Fibroblast of skin of back (primary cell): ENCODE measurements around the gene ZC2HC1B.
"Not testable (repeated sequence)": the region's sequence is repeated elsewhere in the genome, so short reads cannot be mapped to it uniquely, and the experiment has no call there.

ENCODE experiments used
- DNase-seq: peaks from one replicate; pipeline ENCODE4 v3.0.0-alpha.2; 2013

ZC2HC1B gene

DNA sequence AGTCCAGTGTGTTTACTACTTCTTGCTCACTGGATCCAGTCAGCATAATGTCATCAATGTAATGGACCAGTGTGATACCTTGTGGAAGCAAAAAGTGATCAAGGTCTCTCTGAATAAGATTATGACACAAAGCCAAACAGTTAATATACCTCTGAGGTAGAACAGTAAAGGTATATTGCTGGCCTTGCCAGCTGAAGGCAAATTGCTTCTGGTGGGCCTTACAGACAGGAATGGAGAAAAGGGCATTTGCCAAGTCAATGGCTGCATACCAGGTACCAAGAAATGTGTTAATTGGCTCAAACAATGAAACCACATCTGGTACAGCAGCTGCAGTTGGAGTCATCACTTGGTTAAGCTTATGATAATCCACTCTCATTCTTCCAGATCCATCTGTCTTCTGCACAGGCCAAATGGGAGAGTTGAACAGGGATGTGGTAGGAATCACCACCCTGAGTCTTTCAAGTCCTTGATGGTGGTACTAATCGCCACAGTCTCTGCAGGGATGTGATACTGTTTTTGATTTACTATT is 7.0 kb downstream of the ZC2HC1B start:
- DNase-seq = not testable (repeated sequence)

DNA sequence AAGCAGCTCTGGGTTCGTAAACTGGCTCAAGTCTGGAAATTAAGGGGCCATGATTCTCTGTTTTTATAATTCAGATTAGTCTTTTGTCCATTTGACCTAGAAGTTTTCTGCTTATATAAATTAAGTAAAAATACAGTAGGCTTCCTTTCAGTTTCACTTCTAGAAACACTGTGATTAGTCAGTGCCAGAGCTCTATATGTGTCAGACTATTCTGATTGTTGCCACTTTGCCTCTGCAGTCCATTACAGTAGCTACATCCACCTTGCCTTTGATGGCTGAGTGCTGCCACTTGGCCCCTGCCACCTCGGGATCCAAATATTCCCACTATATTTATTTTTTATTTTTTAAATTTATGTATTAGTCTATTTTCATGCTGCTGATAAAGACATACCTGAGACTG is 7.9 kb downstream of the ZC2HC1B start:
- no peak for DNase-seq

DNA sequence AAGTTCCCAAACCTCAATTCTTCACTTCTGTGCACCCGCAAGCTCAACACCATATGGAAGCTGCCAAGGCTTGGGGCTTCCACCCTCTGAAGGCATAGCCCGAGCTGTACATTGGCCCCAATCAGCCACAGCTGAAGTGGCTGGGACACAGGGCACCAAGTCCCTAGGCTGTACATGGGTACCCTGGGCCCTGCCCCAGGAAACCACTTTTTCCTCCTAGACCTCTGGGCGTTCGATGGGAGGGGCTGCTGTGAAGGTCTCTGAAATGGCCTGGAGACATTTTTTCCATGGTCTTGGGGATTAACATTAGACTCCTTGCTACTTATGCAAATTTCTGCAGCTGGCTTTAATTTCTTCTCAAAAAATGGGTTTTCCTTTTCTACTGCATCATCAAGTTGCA is 9.3 kb downstream of the ZC2HC1B start:
- DNase-seq = not testable (repeated sequence)

DNA sequence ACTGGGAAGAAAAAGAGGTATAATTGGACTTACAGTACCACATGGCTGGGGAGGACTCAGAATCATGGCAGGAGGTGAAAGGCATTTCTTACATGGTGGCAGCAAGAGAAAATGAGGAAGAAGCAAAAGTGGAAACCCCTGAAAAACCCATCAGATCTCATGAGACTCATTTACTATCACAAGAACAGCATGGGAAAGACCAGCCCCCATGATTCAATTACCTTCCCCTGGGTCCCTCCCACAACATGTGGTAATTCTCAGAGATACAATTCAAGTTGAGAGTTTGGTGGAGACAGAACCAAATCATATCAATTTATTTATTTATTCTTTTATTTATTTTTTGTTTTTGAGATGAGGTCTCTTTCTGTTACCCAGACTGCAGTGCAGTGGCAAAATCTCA is 10.2 kb downstream of the ZC2HC1B start:
- DNase-seq = not testable (repeated sequence)

DNA sequence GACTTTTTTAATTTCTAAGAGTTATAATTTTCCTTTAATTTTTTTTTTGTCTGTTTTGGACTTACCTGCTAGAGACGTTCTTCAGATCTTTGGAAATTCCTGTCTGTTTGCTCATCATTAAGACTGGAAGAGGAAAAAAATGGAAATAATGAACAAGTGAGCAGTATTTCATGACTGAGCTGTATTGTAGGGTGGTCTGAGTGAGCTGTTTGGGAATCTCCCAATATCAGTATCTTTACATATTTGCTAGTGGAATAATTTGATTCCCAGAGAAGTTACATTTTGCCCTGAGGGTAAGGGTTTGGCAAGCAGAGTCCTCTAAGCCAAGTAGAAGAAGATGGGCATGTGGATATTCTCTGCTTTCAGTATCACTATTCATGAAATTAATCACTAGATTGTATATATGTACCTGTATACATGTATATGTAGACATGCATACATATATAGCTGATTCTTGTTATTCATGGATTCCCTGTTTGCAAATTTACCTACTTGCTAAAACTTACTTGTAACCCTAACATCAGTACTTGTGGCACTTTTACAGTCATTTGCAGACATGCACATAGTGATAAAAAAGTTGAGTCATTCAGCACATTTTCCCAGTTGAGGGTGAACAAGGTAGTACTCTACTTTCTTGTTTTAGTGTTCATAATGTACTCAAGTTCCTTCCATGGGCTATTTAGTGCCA is 13.5 kb downstream of the ZC2HC1B start:
- DNase-seq = no peak

DNA sequence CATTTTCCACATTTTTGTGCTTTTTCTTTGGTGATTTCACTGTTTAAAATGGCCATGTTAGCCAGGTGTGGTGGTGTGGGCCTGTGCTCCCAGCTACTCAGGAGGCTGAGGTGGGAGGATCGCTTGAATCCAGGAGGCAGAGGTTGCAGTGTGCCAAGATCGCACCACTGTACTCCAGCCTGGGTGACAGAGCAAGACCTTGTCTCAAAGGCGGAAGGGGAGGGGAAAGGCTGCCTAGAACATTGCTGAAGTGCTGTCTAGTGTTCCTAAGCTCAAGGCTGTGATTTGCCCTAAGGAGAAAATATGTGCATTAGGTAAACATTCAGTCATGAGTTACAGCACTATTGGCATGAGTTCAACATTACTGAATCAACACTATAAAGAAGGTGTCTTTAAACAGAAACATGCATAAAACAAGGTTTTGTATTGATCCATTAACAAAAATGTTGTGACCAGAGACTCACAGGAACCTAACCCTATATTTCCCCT is 14.0 kb downstream of the ZC2HC1B start:
- DNase-seq = peak; percentile 12

DNA sequence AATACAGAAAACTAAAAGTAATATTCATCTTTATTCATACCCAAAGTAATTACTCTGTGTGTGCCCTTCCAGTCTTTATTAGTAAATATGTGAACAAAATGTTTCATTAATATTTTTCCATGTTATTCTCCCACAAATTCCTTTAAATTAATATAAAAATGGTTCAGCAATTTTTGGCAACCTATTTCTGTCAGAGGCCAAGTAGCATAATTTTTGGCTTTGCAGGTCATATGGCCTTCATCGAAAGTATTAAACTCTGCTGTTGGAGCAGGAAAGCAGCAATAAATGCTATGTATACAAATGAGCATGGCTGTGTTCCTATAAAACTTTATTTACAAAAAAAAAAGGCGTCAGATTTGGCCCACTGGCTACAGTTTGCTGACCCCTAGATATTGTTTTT is 16.1 kb downstream of the ZC2HC1B start:
- DNase-seq = no peak

DNA sequence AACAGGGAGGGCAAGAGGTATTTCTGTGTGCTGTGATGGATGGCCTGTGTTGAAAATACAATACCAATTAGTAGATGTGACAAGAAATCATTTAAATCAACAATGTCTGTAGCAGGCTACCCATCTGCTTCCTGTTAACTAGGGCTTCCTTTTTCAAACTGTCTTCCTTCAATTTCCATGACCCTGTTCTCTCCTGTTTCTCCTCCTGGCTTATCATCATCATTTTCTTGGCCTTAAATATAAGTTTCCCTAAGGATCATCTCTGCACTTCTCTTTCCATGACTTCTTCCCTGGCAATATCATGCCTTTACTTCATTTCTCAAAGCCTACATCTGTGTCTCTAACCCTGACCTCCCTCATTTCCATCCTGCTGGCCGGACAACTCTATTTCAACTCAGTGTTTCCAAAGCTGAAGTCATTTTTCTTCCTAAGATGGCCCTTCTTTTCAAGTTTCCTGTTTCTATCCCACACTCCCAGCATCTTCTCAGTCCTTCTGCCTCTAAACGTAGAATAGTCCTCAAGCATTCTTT is 18.2 kb downstream of the ZC2HC1B start:
- DNase-seq = no peak

DNA sequence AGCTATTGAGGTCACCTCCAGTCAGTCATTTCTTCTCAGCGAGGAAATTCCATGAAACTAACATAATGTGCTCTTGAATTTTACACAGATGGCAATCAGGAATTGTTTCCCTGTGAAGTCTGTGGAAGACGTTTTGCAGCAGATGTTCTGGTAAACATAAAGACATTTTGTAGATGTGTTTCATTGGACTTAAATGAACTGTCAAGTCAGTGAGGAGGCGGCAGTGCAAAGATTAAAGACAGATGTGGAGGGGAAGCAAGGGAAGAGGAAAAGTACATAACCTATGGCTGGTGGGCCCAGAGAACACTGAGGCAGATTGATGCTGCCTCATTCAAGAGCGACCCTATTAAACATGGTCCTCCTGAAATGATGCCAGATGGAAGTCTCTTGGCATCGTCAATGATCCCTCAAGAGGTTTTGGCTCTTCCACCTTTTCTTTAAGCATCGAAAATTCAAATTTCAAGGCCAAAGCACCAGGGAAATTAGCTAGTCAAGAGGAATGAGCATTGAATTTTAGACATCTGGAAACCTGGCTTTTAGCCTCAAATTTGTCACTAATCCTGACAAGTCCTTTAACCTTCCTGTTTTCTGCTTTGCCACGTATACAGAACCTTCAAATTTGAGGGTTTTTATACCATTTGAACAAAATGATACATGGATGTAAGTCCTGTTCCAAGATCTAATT is 20.1 kb downstream of the ZC2HC1B start:
- DNase-seq = no peak

DNA sequence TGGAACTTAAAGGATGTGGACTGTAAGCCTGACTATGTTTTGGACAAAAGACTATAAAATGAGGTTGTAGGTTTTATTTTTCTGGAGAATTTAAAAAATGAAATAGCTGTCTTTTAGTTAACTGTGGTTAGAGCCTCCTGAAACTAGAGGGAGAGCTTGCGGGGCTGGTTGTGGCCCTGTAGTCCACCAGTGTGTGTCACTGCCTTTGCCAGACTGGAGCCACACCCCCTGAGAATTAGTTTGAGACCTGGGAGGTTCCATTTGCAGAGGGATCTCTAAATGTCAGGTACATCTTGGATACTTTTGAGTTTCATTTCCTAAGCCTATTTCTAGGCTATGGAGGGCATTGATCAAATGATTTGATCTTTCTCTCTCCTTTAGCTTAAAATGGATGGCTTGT is 20.8 kb downstream of the ZC2HC1B start:
- no peak for DNase-seq

DNA sequence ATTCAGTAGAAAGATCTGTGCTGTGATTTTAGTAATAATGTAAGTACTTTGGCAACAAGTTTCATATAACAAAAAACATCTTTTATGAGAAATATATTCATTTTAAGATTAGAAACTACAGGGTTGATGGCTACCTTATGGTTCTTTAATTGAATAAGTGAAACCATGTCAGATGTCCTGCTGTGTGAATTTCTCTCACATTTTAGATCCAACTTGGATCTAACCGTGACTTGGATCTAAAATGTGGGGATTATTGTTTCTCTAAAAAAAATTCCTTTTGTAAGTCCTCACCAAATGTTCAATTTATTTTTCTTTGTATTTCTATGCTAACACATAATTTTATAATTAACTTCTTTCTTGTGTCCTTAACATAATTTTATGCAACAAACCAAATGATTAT is 30.4 kb downstream of the ZC2HC1B start:
- DNase-seq = no peak

DNA sequence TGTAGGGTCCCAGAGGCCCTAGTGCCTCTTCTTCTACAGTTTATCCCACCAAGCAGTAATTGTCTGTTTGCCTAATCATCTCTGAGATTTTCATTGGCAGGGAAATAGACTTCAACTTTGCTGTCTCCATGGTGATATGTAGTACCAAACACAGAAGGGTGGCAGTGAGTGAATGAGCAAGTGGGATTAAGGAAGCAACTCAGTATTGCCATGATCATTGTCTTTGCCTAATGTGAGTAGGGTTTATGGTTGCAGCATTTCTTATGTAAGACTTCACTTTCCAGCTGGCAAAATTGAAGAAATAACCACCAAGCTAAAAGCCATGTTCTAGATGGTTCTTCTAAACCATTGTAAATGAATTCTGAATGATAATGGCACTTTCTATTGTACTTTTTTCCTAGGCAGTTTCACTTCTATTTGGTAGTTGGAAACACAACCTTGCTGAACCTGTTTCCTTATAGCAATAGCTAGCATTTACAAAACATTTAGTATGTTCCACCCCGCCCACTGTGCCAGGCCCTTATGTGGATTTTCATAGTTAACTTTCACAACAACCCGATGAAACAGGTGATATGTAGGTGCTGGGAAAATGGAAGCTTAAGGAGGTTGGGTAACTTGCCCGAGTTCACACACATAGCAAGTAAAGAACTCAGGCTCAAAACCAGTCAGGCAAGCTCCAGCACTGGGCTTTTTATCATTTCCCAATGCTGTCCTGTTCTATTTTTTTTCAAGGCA is 32.0 kb downstream of the ZC2HC1B start:
- no peak for DNase-seq

DNA sequence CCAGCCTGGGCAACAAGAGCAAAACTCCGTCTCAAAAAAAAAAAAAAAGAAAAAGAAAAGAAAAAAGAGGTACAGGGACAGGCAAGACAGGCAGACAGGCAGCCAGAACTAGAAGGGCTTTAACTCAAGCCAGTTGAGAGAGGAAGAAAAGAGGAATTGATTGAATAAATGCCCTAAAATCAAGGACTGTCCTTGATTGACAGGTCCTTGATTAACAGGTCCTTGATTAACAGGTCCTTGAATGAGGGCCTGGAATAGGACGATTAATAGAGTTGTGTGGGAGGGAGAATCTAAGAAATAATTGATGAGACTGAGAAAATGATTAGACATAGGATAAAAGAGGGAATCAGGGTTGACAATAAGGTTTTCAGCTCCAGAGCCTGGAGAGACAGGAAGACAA is 36.1 kb downstream of the ZC2HC1B start:
- no peak for DNase-seq

DNA sequence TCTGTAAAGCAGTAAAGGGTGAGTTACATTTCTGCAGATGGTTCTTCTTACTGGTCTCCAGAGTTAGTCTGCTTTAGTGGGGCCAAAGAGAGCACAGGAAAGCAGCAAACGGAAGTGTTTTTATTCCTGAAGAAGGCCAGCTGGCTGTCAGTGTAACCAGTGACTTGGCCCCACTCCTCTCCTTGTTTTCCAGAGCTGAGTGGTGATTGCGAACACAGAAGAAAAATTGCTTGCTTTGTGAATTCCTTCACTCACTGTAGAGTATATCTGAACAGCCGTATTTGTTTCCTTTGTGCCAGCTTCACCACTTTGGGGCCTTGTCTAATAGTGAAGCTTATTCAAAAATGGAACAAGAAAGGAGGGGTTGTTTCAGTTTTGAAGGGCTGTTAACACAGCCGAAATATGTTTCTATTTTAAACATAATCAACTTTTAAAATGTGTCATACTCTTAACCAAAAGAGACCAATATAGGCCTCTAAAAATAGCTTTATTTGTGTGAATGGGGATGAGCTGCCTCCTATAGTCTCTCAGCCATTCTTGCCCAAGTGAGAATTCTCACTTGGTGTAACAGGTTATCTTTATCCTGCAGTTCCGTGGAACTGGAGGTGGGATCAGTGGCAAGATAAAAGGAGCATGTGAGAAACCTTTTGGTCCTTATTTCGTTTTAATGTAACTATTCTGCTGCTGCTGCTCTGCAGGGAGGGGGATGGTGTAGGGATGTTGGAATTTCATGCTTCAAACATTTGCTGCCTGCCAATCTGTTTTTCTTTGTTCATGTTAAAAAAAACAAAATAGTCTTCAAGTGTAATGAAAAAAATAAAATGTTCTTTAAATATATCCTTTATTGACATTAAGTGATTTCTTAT is 37.8 kb downstream of the ZC2HC1B start:
- peak; percentile 8 for DNase-seq

DNA sequence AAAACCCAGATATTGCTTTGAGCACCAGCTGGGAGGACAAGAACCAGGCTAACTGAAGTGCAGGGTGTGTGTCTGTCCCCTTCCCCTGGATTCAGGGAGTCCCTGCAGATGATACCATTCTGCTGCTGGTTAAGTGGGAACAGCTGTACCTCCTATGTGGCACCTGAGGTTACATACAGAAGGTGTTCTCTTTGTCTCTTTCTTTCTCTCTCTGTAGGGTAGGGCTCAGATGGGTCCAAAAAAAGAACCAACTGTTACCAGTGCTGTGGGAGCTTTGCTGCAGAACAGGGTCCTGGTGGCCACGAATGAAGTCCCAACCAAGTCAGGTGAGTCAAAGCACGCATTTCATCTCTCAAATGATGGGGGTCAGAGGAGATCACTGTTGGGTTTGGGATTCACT is 38.6 kb downstream of the ZC2HC1B start:
- DNase-seq = no peak

DNA sequence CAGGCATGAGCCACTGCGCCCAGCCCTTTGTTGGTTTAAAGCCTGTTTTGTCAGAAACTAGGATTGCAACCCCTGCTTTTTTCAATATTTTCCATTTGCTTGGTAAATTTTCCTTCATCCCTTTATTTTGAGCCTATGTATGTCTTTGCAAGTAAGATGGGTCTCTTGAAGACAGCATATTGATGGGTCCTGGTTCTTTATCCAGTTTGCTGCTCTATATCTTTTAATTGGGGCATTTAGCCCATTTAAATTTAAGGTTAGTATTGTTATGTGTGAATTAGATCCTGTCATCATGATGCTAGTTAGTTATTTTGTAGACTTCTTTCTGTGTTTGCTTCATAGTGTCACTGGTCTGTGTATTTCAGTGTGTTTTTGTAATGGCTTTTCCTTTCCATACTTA is 46.8 kb downstream of the ZC2HC1B start:
- no peak for DNase-seq

DNA sequence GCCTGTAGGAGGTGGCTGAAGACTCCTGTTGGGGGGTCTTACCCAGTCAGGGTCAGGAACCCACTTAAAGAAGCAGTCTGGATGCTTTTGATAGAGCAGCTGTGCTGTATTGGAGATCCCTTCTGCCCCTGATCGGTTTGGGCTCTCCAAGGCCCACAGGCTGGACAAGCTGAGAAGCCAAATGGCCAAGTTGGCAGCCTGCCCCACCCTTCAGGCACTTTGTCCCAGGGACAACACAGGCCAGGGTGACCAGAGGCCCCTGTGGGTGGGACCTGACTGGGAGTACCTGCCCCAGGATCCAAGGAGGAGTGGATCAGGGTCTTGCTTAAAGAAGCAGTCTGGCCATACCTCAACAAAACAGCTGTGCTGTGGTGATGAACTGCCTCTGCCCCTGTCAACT is 48.4 kb downstream of the ZC2HC1B start:
- no peak for DNase-seq

DNA sequence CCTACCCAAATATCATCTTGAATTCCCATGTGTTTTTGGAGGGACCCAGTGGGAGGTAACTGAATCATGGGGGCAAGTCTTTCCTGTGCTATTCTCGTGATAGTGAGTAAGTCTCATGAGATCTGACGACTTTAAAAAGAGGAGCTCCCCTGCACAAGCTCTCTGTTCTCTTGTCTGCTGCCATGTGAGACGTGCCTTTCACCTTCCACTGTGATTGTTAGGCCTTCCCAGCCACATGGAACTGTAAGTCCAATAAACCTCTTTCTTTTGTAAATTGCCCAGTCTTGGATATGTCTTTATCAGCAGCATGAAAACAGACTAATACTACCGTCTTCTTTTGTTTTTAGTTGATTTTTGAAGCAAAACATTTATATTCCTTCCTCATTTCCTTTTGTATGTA is 52.8 kb downstream of the ZC2HC1B start:
- not testable (repeated sequence) for DNase-seq

DNA sequence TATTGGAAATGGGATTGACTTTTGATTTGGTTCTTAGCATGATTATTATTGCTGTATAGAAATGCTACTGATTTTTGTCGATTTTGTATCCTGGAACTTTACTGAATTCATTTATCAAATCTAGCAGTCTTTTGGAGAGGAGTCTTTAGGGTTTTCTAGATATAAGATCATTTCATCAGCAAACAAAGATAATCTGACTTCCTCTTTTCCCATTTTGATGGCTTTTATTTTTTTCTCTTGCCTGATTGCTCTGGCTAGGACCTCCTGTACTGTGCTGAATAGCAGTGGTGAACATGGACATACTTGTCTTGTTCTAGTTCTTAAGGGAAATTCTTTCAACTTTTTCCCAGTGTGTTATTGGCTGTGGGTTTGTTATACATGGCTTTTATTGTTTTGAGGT is 64.6 kb downstream of the ZC2HC1B start:
- DNase-seq = no peak

DNA sequence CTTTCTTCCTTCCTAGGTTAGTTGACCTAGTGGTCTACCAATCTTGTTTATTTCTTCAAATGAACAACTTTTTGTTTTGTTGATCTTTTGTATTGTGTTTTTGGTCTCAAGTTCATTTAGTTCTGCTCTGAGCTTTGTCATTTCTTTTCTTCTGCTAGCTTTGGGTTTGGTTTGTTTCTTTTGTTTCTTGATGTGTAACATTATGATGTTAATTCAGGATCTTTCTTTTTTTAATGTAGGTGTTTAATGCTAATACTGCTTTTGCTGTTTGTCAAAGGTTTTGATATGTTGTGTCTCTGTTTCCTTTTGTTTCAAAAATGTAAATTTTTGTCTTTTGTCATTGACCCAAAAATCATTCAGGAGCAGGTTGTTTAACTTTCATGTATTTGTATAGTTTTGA is 65.7 kb downstream of the ZC2HC1B start:
- DNase-seq = no peak

DNA sequence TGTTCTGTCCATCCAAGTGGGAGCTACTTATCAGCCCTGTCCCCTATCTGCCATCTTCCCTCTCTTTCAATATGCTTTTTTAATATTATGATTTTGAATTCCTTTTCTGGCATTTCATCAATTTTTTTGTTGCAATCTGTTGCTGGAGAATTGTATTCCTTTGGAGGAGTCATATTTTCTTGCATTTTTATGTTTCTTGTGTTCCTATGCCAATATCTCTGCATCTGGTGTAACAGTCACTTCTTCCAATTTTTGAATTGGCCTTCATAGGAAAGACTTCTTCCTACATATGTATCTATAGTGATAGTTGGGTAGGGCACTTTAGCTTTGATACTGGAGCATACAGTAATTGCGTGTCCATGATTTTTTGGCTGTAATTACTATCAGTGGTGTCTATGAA is 70.1 kb downstream of the ZC2HC1B start:
- no peak for DNase-seq

DNA sequence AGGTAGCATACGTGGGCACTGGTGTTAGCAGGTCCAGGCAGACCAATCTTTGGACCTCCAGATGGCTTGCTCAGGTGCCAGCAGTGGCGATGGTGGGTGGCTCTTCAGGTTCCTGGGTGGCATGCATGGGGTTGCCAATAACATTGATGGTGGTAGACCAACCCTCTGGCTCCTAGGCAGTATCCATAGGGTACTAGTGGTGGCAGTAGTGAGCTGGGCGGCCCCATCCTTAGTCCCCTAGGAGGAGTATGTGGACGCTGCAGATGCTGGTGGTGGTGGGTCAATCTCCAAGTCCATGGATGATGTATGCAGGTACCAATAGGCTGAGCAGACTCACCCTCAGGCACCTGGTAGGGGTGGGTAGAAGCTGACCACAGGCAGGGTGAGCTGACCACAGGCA is 70.6 kb downstream of the ZC2HC1B start:
- DNase-seq = no peak
